HEK293 (cell line): ENCODE data around the gene TRIM26.

ENCODE experiments used
- CTCF ChIA-PET: fragments of 350-600 bp; formaldehyde crosslinking; extraction: SDS; loops from one replicate; lab custom pipeline; 2021; ENCODE audit warnings: antibody characterized with exemption; lab: Yijun Ruan, JAX
- POLR2A ChIA-PET: fragments of 300-600 bp; formaldehyde crosslinking; extraction: SDS; loops from one replicate; lab custom pipeline; 2020; ENCODE audit warnings: antibody characterized with exemption, inconsistent platforms; lab: Yijun Ruan, JAX
- H3K27ac ChIP-seq: fragments of 200-500 bp; sonication (Bioruptor generic); 2 replicates; pipeline ENCODE4 v1.5.1; 2014; ENCODE audit warnings: low read depth, low read length, control low read depth, inconsistent platforms; ENCODE audit errors: extremely low read depth
- H3K36me3 ChIP-seq, 2 experiments: fragments of 200-500 bp in 1 of 2; sonication (Bioruptor generic) in 1 of 2; 1 replicate in 1 of 2; 2 replicates in 1 of 2; pipeline ENCODE4 v1.5.1; 2014 to 2017; ENCODE audit warnings: inconsistent platforms in 2 of 2, low read length in 2 of 2; ENCODE audit not compliant: control insufficient read depth in 2 of 2, insufficient read depth in 1 of 2
- H3K4me1 ChIP-seq: fragments of 200-500 bp; sonication (Bioruptor generic); 2 replicates; pipeline ENCODE4 v1.5.1; 2014; ENCODE audit warnings: mild to moderate bottlenecking, low read length, inconsistent platforms; ENCODE audit not compliant: control insufficient read depth, insufficient read depth
- H3K4me3 ChIP-seq: 2 replicates; pipeline ENCODE4 v1.5.1; 2011; ENCODE audit warnings: low read depth, mild to moderate bottlenecking, control low read depth, low read length, moderate library complexity
- H3K9me3 ChIP-seq: fragments of 200-500 bp; sonication (Bioruptor generic); 2 replicates; pipeline ENCODE4 v1.5.1; 2014; ENCODE audit warnings: low read depth, low read length, inconsistent platforms; ENCODE audit not compliant: control insufficient read depth, insufficient read depth
- BCL11A ChIP-seq: fragments of 450-650 bp; formaldehyde crosslinking; IDR thresholded peaks from 2 replicates; pipeline ENCODE4 v1.5.1; 2016; ENCODE audit warnings: low read depth, missing biosample characterization, missing genetic modification characterization
- BCL6B ChIP-seq: fragments of 450-650 bp; formaldehyde crosslinking; IDR thresholded peaks from 2 replicates; pipeline ENCODE4 v1.5.1; 2017; ENCODE audit warnings: missing biosample characterization, missing genetic modification characterization
- CTCF ChIP-seq: fragments of 450-650 bp; formaldehyde crosslinking; IDR thresholded peaks from 2 replicates; pipeline ENCODE4 v1.5.1; 2016; ENCODE audit warnings: missing biosample characterization, missing genetic modification characterization
- FEZF1 ChIP-seq: fragments of 450-650 bp; formaldehyde crosslinking; IDR thresholded peaks from 2 replicates; pipeline ENCODE4 v1.5.1; 2016; ENCODE audit warnings: missing biosample characterization, missing genetic modification characterization
- KLF17 ChIP-seq: fragments of 450-650 bp; formaldehyde crosslinking; IDR thresholded peaks from 2 replicates; pipeline ENCODE4 v1.5.1; 2016; ENCODE audit warnings: missing biosample characterization, missing genetic modification characterization
- PRDM6 ChIP-seq: fragments of 450-650 bp; formaldehyde crosslinking; IDR thresholded peaks from 2 replicates; pipeline ENCODE4 v1.5.1; 2017; ENCODE audit warnings: missing biosample characterization, missing genetic modification characterization
- ZBTB49 ChIP-seq: fragments of 450-650 bp; formaldehyde crosslinking; IDR thresholded peaks from 2 replicates; pipeline ENCODE4 v1.5.1; 2016; ENCODE audit warnings: missing biosample characterization, missing genetic modification characterization, low read depth
- ZNF169 ChIP-seq: fragments of 450-650 bp; formaldehyde crosslinking; IDR thresholded peaks from 2 replicates; pipeline ENCODE4 v1.5.1; 2016; ENCODE audit warnings: missing biosample characterization, missing genetic modification characterization
- ZNF335 ChIP-seq: fragments of 450-650 bp; formaldehyde crosslinking; conservative IDR thresholded peaks from 2 replicates; pipeline ENCODE4 v1.5.1; 2016; ENCODE audit warnings: missing biosample characterization, missing genetic modification characterization
- ZNF366 ChIP-seq: fragments of 450-650 bp; formaldehyde crosslinking; conservative IDR thresholded peaks from 2 replicates; pipeline ENCODE4 v1.5.1; 2016; ENCODE audit warnings: missing biosample characterization, missing genetic modification characterization
- ZNF416 ChIP-seq: fragments of 450-650 bp; formaldehyde crosslinking; IDR thresholded peaks from 2 replicates; pipeline ENCODE4 v1.5.1; 2016; ENCODE audit warnings: missing biosample characterization, missing genetic modification characterization
- ZNF488 ChIP-seq: fragments of 450-650 bp; formaldehyde crosslinking; IDR thresholded peaks from 2 replicates; pipeline ENCODE4 v1.5.1; 2016; ENCODE audit warnings: missing biosample characterization, missing genetic modification characterization
- ZNF514 ChIP-seq: fragments of 450-650 bp; formaldehyde crosslinking; IDR thresholded peaks from 2 replicates; pipeline ENCODE4 v1.5.1; 2016; ENCODE audit warnings: missing biosample characterization, missing genetic modification characterization
- ZNF660 ChIP-seq: fragments of 450-650 bp; IDR thresholded peaks from 2 replicates; pipeline ENCODE4 v1.5.1; 2018; ENCODE audit warnings: missing biosample characterization, mild to moderate bottlenecking, missing genetic modification characterization
- ZNF792 ChIP-seq: fragments of 450-650 bp; formaldehyde crosslinking; IDR thresholded peaks from 2 replicates; pipeline ENCODE4 v1.5.1; 2016; ENCODE audit warnings: missing biosample characterization, missing genetic modification characterization
- ZSCAN16 ChIP-seq: fragments of 450-650 bp; formaldehyde crosslinking; IDR thresholded peaks from 2 replicates; pipeline ENCODE4 v1.5.1; 2016; ENCODE audit warnings: missing biosample characterization, missing genetic modification characterization

Gene TRIM26

GRCh38 chr6:30144811-30145210 is 68.4 kb downstream of the TRIM26 start (continued):
- TF ChIP-seq BCL6B (tag by site-specific recombination) (no peak), ZNF488 (tag by site-specific recombination) (no peak)

- H3K27ac ChIP-seq, result no peak overlapping the region
- H3K36me3 ChIP-seq, result no peaks in the 10 kb centered on the region
- no peaks in the 10 kb centered on the region for H3K9me3 ChIP-seq
- ChIA-PET CTCF (interaction anchor here (0.6 to 9.3 kb wide), 4 partner anchors 9 to 39 kb away, joined by 3 to 126 read pairs (median 4); no protein-coding TSS in a partner anchor), POLR2A (interaction anchor here (0.7 kb wide), 1 partner anchor 35 kb away, joined by 3 read pairs; no protein-coding TSS in a partner anchor)
- H3K4me1 ChIP-seq, result peaks cover 2% of the 10 kb centered on the region; the same call in 1 of the 2 replicates
- no peak overlapping the region for H3K4me3 ChIP-seq
- TF ChIP-seq ZNF514 (no peak), ZNF335 (tag by site-specific recombination) (peak; percentile 63; the same call in 1 of the 2 replicates), ZNF792 (tag by site-specific recombination) (no peak), ZNF169 (no peak), PRDM6 (peak; percentile 71), FEZF1 (tag by site-specific recombination) (peak; percentile 65; the same call in 1 of the 2 replicates), KLF17 (no peak), ZNF416 (no peak), ZNF366 (tag by site-specific recombination) (no peak), CTCF (no peak), ZSCAN16 (no peak), BCL11A (tag by site-specific recombination) (no peak)
Observed at GRCh38 chr6:30143780-30144179, 69.4 kb downstream of the TRIM26 start.

- TF ChIP-seq ZNF660 (peak; percentile 96), ZBTB49 (tag by site-specific recombination) (no peak)
- no peaks in the 10 kb centered on the region for H3K9me3 ChIP-seq
- POLR2A ChIA-PET, result no interaction called here
- H3K4me1 ChIP-seq, result peaks cover 2% of the 10 kb centered on the region; the same call in 1 of the 2 replicates
- H3K4me3 ChIP-seq, result no peak overlapping the region
- H3K27ac ChIP-seq, result no peak overlapping the region
- no peaks in the 10 kb centered on the region for H3K36me3 ChIP-seq
- CTCF ChIA-PET, result interaction anchor here (0.7 to 9.3 kb wide), 2 partner anchors 12 to 156 kb away, joined by 3 to 126 read pairs; no protein-coding TSS in a partner anchor
Observed at GRCh38 chr6:30142665-30143064, 70.5 kb downstream of the TRIM26 start.
